Activated CD4-positive, alpha-beta T cell treated with anti-CD3 and anti-CD28 coated beads, Interleukin-2, amount 50 U/mL, for 1 hour (primary cell): Measurements from ENCODE around the gene PRKAG2.
"Not testable (repeated sequence)": the region's sequence is repeated elsewhere in the genome, so short reads cannot be mapped to it uniquely, and the experiment has no call there.

ENCODE experiments used
- DNase-seq: peaks from one replicate; pipeline ENCODE4 v3.0.0-alpha.2; 2020

The PRKAG2 gene

GRCh38 chr7:151559557-151560183 lies 317.2 kb downstream of the PRKAG2 start:
- DNase-seq, result no peak

GRCh38 chr7:151558575-151558974 lies 318.3 kb downstream of the PRKAG2 start:
- no peak for DNase-seq

DNA sequence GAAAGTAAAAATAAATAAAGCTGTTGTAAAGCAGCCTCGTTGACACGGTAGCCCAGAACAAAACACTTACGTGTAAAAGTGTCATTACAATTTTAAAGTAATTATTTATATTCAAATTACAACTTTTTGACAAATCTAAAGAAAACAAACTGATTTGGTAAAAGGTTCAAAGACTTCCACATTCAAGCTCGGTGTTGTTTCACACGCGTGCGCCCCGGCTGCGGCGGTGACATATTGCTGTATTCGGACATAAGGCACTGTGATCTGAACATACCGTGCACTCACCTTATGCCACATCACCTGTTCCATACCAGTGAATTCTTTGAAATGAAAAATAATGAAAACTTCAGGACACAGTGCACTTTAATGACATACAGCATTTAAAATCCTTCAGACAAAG lies 320.3 kb downstream of the PRKAG2 start:
- no peak for DNase-seq

GRCh38 chr7:151553356-151553755 lies 323.6 kb downstream of the PRKAG2 start:
- no peak for DNase-seq

DNA sequence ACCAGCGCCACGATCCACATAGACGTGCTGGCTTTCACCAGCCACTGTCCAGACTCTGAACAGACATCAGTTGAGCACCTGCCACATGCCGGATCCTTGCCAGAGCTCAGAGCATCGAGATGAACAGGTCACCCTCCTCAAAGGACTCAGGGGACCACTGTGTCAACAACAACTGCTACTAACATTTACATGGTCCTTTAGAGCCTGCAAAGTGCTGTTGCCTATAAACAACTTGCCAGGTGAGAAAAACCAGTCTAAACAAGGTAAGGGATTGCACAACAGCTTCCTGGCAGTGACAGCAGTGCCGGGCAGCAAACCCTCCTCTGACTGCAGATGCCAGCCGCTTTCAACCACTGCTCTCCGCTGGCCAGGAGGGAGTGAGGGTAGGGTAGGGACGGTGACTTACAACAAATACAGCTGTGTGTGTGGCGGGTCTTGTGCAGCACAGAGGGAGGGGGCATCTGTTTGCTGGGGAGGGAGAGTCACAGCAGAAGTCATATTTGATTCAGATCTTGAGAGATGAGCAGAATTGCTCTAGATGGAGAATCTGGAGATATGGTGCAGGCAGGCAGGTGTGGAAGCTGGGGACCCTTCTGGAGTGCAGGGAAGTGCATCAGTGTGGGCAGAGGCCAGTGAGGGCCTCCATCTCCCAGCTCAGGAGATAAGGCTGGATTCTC lies 324.4 kb downstream of the PRKAG2 start:
- DNase-seq, result no peak

DNA sequence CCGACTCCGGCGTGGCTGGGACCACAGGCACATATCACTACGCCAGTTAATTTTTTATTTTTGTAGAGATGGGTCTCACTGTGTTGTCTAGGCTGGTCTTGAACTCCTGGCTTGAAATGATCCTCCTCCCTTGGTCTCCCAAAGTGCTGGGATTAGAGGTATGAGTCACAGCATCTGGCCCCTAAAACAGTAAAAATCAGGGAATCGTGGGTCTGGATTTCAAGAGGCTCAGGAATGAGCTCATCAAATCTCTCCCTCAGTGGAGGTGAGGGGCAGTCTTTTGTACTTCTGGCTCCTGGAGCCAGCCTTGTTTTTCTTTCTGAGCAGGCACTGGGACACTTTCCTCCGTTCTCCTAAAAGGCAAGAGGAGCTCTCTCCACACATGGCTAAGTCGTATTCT lies 325.1 kb downstream of the PRKAG2 start:
- DNase-seq, result no peak

DNA sequence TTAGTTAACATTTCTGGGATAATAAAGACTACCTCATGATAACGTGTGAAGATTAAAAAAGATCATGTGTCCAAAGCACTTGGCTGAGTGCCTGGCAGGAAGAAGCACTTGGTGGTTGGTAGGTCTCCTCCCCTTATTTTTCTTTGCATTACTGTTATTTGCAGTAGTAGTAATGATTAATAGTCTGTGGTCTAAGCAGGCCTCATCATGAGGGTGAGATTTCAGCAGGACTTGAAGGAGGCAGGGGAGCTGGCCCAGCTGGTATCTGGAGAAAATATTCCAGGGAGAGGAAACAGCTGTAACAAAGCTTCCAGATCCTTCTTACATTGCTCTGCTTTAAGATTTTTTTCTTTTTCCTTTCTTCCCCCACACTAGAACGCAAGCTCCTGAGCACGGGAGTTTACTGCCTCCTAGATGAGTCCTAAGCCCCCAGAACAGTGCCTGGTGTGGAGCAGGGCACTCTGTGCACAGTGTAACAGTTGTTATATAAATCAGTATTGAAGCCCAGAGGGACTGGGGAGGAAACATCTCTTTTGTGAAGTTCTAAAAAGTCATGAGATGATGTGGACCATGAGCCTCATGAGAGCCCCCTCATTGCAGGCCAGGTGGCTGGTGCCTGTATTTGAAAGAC lies 326.1 kb downstream of the PRKAG2 start:
- no peak for DNase-seq

GRCh38 chr7:151549644-151550043 lies 327.3 kb downstream of the PRKAG2 start:
- DNase-seq, result no peak

GRCh38 chr7:151549083-151549482 lies 327.8 kb downstream of the PRKAG2 start:
- DNase-seq, result no peak

DNA sequence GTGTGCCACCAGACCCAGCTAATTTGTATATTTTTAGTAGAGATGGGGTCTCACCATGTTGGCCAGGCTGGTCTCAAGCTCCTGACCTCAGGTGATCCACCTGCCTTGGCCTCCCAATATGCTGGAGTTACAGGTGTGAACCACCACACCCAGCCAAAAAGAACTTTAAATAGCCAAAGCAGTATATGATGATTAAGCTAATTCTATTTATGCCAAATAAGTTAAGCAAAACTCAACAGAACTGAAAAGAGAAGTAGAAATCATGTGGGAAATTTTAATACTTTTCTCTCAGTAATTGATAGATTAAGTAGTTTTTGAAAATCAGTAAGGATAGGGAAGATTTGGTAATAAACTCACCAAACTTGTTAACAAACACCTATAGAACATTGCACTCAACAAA lies 332.7 kb downstream of the PRKAG2 start:
- no peak for DNase-seq

- no peak for DNase-seq
Measured at GRCh38 chr7:151542606-151543130, 334.2 kb downstream of the PRKAG2 start.

DNA sequence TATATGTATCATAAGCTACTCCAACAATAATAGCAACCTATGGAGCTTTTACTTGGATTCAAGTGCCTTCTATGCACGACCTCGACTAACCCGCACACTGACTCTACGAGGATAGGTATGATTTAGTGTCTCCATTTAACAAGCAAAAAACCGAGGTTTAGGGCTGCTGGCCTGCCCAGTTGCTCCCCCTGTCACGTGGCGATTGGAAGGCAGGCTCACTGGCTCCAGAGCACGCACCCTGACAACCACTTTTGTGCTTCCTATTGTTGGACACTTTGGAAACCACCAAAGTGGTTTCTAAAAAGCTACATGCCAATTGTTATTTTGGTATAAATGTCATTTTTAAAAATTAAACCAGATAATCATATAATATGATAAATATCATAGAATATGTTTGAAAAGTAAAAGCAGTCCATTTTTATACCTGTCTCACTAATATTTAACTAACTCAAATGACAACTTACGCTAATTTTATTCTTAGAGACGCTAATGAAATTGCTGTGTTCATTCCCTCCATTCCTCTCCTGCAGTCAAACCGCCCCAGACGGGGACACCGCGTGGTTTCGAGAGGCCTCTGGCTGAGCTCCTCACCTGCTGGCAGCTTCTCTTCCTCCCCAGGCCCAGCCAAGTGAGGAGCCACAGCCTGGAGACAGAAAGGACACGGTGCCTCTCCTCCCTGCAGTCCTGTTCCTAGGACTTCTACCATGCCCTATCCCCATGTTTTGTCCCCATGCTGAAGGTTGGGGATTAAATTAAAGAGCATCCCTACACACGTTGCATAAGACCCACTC lies 335.0 kb downstream of the PRKAG2 start:
- no peak for DNase-seq

- no peak for DNase-seq
Measured at GRCh38 chr7:151540146-151540545, 336.8 kb downstream of the PRKAG2 start.

- DNase-seq, result no peak
Measured at GRCh38 chr7:151539088-151539671, 337.7 kb downstream of the PRKAG2 start.

- DNase-seq, result no peak
Measured at GRCh38 chr7:151537818-151538561, 338.9 kb downstream of the PRKAG2 start.

DNA sequence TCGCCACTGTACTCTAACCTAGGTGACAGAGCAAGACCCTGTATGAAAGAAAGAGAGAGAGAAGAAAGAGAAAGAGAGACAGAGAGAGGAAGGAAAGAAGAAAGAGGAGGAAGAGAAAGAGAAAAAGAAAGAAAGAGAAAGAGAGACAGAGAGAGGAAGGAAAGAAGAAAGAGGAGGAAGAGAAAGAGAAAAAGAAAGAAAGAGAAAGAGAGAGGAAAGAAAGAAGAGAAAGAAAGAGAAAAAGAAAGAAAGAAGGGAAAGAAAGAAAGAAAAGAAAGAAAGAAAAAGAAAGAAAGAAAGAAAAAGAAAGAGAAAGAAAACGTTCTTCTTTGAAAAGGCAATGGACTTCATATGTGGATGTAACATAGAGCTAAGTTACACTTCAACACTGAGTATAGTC lies 340.7 kb downstream of the PRKAG2 start:
- DNase-seq, result not testable (repeated sequence)

- DNase-seq, result no peak
Measured at GRCh38 chr7:151529842-151530241, 347.1 kb downstream of the PRKAG2 start.

GRCh38 chr7:151524845-151525244 lies 352.1 kb downstream of the PRKAG2 start:
- DNase-seq, result no peak

GRCh38 chr7:151524331-151524730 lies 352.6 kb downstream of the PRKAG2 start:
- DNase-seq, result no peak

- peak; percentile 25 for DNase-seq
Measured at GRCh38 chr7:151520419-151521261, 356.3 kb downstream of the PRKAG2 start.

GRCh38 chr7:151519765-151520418 lies 357.0 kb downstream of the PRKAG2 start, which contains the start of gene RHEB:
RHEB (minus strand) TSS chr7:151519895; CDS start chr7:151519511, 384 bp downstream.
- peak; percentile 99 for DNase-seq
